ENCODE results near the gene ZFP36L1. TPM values are rescaled to one million over a fixed set of nuclear protein-coding genes. Genes with fewer than 3 reads are reported as not detected.

ZFP36L1 gene
- polyA plus RNA-seq, 1 donor from 2014 or later = 0.48 TPM

- Histone ChIP-seq H3K36me3 (ENCODE audit: insufficient read depth, low read length) (no peaks in the 10 kb centered on the region), H3K79me2 (replicated peaks; ENCODE audit: insufficient read depth, low read length) (no peaks in the 10 kb centered on the region), H3K9me2 (ENCODE audit: insufficient read depth, low read length) (no peaks in the 10 kb centered on the region), H3F3A (ENCODE audit: insufficient read depth, low read length, poor library complexity, severe bottlenecking) (no peaks in the 10 kb centered on the region), H3K27ac (ENCODE audit: low read length) (no peak overlapping the region), H3K27me3 (ENCODE audit: insufficient read depth, low read depth, low read length) (no peaks in the 10 kb centered on the region), H3K4me2 (ENCODE audit: low read length) (no peak overlapping the region), H3K4me3 (ENCODE audit: low read length) (no peak overlapping the region), H2AFZ (ENCODE audit: low read depth, low read length) (no peak overlapping the region), H3K9me3 (ENCODE audit: low read length) (no peaks in the 10 kb centered on the region), H4K20me1 (ENCODE audit: insufficient read depth) (no peaks in the 10 kb centered on the region), H3K9ac (ENCODE audit: low read length) (no peak overlapping the region)
- no peak for TF ChIP-seq POLR2AphosphoS5 (IDR thresholded peaks at IDR 0.05)
- no peak for TF ChIP-seq EZH2 (IDR thresholded peaks at IDR 0.05; ENCODE audit: borderline replicate concordance, insufficient read depth, low read length, poor library complexity, severe bottlenecking)
- no peak for TF ChIP-seq TAF1 (IDR thresholded peaks at IDR 0.05; ENCODE audit: low read depth)
Observed at GRCh38 chr14:68757618-68758081, 35.2 kb downstream of the ZFP36L1 start.

- H2AFZ ChIP-seq (ENCODE audit: low read depth, low read length) = no peak overlapping the region
- no peaks in the 10 kb centered on the region for H3K36me3 ChIP-seq (ENCODE audit: insufficient read depth, low read length)
- H3K79me2 ChIP-seq (replicated peaks; ENCODE audit: insufficient read depth, low read length) = no peaks in the 10 kb centered on the region
- H3K9me3 ChIP-seq (ENCODE audit: low read length) = no peaks in the 10 kb centered on the region
- TF ChIP-seq RAD21 (conservative IDR thresholded peaks at IDR 0.05) = no peak
- no peak for TF ChIP-seq EP300 (conservative IDR thresholded peaks at IDR 0.05; ENCODE audit: poor library complexity, severe bottlenecking)
- no peak for TF ChIP-seq EZH2 (IDR thresholded peaks at IDR 0.05; ENCODE audit: borderline replicate concordance, insufficient read depth, low read length, poor library complexity, severe bottlenecking)
- no peak for TF ChIP-seq POLR2AphosphoS5 (IDR thresholded peaks at IDR 0.05)
- no peak overlapping the region for H3K4me3 ChIP-seq (ENCODE audit: low read length)
- no peak overlapping the region for H3K9ac ChIP-seq (ENCODE audit: low read length)
- H3K27ac ChIP-seq (ENCODE audit: low read length) = no peak overlapping the region
- no peak overlapping the region for H3K4me2 ChIP-seq (ENCODE audit: low read length)
- no peaks in the 10 kb centered on the region for H3K9me2 ChIP-seq (ENCODE audit: insufficient read depth, low read length)
- H4K20me1 ChIP-seq (ENCODE audit: insufficient read depth) = no peaks in the 10 kb centered on the region
- H3K27me3 ChIP-seq (ENCODE audit: insufficient read depth, low read depth, low read length) = no peaks in the 10 kb centered on the region
- no peaks in the 10 kb centered on the region for H3F3A ChIP-seq (ENCODE audit: insufficient read depth, low read length, poor library complexity, severe bottlenecking)
Observed at GRCh38 chr14:68756734-68757133, 36.1 kb downstream of the ZFP36L1 start.

DNA sequence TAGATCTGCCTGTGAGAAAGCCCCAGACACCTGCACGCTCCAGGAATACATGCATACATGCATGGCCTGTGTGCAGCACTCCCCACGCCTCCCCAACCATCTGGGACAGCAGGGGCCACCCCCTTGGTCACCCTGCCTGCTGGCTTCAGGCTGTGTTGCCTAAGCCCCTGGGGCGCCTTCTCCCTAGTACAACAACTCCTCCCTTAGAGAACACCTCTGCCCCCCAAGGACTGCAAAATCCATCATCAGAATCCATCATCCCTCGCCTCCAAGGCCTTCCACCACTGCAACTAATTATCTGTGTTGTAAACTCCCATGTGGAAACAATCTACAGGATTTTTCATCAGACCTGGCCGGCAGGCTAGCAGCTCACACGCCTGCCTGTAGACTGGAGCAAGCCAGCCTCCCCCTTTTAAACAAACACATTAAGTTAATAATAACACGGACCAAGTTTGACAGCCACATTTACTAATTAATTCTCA is 36.8 kb downstream of the ZFP36L1 start:
- TF ChIP-seq CTCF (IDR thresholded peaks at IDR 0.05; ENCODE audit: poor library complexity, severe bottlenecking) (no peak), TAF1 (IDR thresholded peaks at IDR 0.05; ENCODE audit: low read depth) (no peak), EP300 (conservative IDR thresholded peaks at IDR 0.05; ENCODE audit: poor library complexity, severe bottlenecking) (no peak), EZH2 (IDR thresholded peaks at IDR 0.05; ENCODE audit: borderline replicate concordance, insufficient read depth, low read length, poor library complexity, severe bottlenecking) (no peak)
- no peaks in the 10 kb centered on the region for H3K9me3 ChIP-seq (ENCODE audit: low read length)
- no peak overlapping the region for H3K4me2 ChIP-seq (ENCODE audit: low read length)
- no peak overlapping the region for H3K27ac ChIP-seq (ENCODE audit: low read length)
- H3K9ac ChIP-seq (ENCODE audit: low read length) = no peak overlapping the region
- H3F3A ChIP-seq (ENCODE audit: insufficient read depth, low read length, poor library complexity, severe bottlenecking) = no peaks in the 10 kb centered on the region
- no peaks in the 10 kb centered on the region for H4K20me1 ChIP-seq (ENCODE audit: insufficient read depth)
- no peaks in the 10 kb centered on the region for H3K36me3 ChIP-seq (ENCODE audit: insufficient read depth, low read length)
- H3K27me3 ChIP-seq (ENCODE audit: insufficient read depth, low read depth, low read length) = no peaks in the 10 kb centered on the region
- H3K9me2 ChIP-seq (ENCODE audit: insufficient read depth, low read length) = no peaks in the 10 kb centered on the region
- no peaks in the 10 kb centered on the region for H3K79me2 ChIP-seq (replicated peaks; ENCODE audit: insufficient read depth, low read length)
- H3K4me3 ChIP-seq (ENCODE audit: low read length) = no peak overlapping the region
- no peak overlapping the region for H2AFZ ChIP-seq (ENCODE audit: low read depth, low read length)

DNA sequence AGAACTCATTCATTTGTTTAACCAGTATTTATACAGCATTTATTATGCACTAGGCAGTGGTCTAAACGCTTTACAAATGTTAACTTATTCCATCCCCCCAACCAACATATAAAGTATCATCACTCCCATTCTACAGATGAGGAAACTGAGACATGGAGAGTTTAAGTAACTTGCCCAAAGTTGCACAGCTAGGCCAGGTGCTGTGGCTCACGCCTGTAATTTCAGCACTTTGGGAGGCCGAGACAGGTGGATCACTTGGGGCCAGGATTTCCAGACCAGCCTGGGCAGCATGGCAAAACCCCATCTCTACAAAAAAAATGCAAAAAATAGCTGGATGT is 37.9 kb downstream of the ZFP36L1 start:
- TF ChIP-seq EP300 (conservative IDR thresholded peaks at IDR 0.05; ENCODE audit: poor library complexity, severe bottlenecking) (no peak), SMC3 (conservative IDR thresholded peaks at IDR 0.05; ENCODE audit: poor library complexity) (no peak), CTCF (IDR thresholded peaks at IDR 0.05; ENCODE audit: poor library complexity, severe bottlenecking) (no peak), TAF1 (IDR thresholded peaks at IDR 0.05; ENCODE audit: low read depth) (no peak), MXI1 (conservative IDR thresholded peaks at IDR 0.05; ENCODE audit: poor library complexity, severe bottlenecking) (no peak), RAD21 (conservative IDR thresholded peaks at IDR 0.05) (no peak), POLR2AphosphoS5 (IDR thresholded peaks at IDR 0.05) (no peak)
- TF ChIP-seq, protein P1, sequence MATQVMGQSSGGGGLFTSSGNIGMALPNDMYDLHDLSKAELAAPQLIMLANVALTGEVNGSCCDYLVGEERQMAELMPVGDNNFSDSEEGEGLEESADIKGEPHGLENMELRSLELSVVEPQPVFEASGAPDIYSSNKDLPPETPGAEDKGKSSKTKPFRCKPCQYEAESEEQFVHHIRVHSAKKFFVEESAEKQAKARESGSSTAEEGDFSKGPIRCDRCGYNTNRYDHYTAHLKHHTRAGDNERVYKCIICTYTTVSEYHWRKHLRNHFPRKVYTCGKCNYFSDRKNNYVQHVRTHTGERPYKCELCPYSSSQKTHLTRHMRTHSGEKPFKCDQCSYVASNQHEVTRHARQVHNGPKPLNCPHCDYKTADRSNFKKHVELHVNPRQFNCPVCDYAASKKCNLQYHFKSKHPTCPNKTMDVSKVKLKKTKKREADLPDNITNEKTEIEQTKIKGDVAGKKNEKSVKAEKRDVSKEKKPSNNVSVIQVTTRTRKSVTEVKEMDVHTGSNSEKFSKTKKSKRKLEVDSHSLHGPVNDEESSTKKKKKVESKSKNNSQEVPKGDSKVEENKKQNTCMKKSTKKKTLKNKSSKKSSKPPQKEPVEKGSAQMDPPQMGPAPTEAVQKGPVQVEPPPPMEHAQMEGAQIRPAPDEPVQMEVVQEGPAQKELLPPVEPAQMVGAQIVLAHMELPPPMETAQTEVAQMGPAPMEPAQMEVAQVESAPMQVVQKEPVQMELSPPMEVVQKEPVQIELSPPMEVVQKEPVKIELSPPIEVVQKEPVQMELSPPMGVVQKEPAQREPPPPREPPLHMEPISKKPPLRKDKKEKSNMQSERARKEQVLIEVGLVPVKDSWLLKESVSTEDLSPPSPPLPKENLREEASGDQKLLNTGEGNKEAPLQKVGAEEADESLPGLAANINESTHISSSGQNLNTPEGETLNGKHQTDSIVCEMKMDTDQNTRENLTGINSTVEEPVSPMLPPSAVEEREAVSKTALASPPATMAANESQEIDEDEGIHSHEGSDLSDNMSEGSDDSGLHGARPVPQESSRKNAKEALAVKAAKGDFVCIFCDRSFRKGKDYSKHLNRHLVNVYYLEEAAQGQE (IDR thresholded peaks at IDR 0.05; ENCODE audit: borderline replicate concordance) = no peak
- no peak overlapping the region for H3K9ac ChIP-seq (ENCODE audit: low read length)
- H3K9me2 ChIP-seq (ENCODE audit: insufficient read depth, low read length) = no peaks in the 10 kb centered on the region
- H3K27me3 ChIP-seq (ENCODE audit: insufficient read depth, low read depth, low read length) = no peaks in the 10 kb centered on the region
- no peak overlapping the region for H3K27ac ChIP-seq (ENCODE audit: low read length)
- no peak overlapping the region for H2AFZ ChIP-seq (ENCODE audit: low read depth, low read length)
- H3K4me2 ChIP-seq (ENCODE audit: low read length) = no peak overlapping the region
- H4K20me1 ChIP-seq (ENCODE audit: insufficient read depth) = no peaks in the 10 kb centered on the region
- H3K4me3 ChIP-seq (ENCODE audit: low read length) = no peak overlapping the region
- no peaks in the 10 kb centered on the region for H3F3A ChIP-seq (ENCODE audit: insufficient read depth, low read length, poor library complexity, severe bottlenecking)
- no peaks in the 10 kb centered on the region for H3K79me2 ChIP-seq (replicated peaks; ENCODE audit: insufficient read depth, low read length)
- H3K9me3 ChIP-seq (ENCODE audit: low read length) = no peaks in the 10 kb centered on the region
- no peaks in the 10 kb centered on the region for H3K36me3 ChIP-seq (ENCODE audit: insufficient read depth, low read length)

Measured in neural cell (in vitro differentiated cells).